Subcutaneous adipose tissue (tissue), 4 donors: Measurements from ENCODE around the gene DPP9. TPM values are rescaled to one million over a fixed set of nuclear protein-coding genes. Genes with fewer than 3 reads are reported as not detected.

Experiments
- total RNA-seq, 4 donors: library from RNA; depleted of rRNA; stranded (reverse); fragments of >200 nt; gene quantifications; one replicate each; pipeline ENCODE4 v1.1.0, GENCODE V29; 2016
- TF ChIP-seq, protein P1 (sequence below): fragments of 450-650 bp; IDR thresholded peaks from one replicate; pipeline ENCODE4 v1.5.1; 2016; ENCODE audit warnings: low read depth, mild to moderate bottlenecking, control low read depth, antibody characterized with exemption, moderate library complexity

The DPP9 gene
- total RNA-seq, 4 donors from 2014 or later: 31.1 to 109 (median 48.6) TPM

GRCh38 chr19:4703671-4704316 lies 19.8 kb downstream of the DPP9 start:
- TF ChIP-seq, protein P1, sequence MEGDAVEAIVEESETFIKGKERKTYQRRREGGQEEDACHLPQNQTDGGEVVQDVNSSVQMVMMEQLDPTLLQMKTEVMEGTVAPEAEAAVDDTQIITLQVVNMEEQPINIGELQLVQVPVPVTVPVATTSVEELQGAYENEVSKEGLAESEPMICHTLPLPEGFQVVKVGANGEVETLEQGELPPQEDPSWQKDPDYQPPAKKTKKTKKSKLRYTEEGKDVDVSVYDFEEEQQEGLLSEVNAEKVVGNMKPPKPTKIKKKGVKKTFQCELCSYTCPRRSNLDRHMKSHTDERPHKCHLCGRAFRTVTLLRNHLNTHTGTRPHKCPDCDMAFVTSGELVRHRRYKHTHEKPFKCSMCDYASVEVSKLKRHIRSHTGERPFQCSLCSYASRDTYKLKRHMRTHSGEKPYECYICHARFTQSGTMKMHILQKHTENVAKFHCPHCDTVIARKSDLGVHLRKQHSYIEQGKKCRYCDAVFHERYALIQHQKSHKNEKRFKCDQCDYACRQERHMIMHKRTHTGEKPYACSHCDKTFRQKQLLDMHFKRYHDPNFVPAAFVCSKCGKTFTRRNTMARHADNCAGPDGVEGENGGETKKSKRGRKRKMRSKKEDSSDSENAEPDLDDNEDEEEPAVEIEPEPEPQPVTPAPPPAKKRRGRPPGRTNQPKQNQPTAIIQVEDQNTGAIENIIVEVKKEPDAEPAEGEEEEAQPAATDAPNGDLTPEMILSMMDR: no peak

- TF ChIP-seq, protein P1: no peak
Observed at GRCh38 chr19:4702764-4703163, 20.9 kb downstream of the DPP9 start.

GRCh38 chr19:4701557-4701956 lies 22.1 kb downstream of the DPP9 start:
- TF ChIP-seq, protein P1: no peak

GRCh38 chr19:4700693-4700970 lies 23.0 kb downstream of the DPP9 start:
- TF ChIP-seq, protein P1: no peak

DNA sequence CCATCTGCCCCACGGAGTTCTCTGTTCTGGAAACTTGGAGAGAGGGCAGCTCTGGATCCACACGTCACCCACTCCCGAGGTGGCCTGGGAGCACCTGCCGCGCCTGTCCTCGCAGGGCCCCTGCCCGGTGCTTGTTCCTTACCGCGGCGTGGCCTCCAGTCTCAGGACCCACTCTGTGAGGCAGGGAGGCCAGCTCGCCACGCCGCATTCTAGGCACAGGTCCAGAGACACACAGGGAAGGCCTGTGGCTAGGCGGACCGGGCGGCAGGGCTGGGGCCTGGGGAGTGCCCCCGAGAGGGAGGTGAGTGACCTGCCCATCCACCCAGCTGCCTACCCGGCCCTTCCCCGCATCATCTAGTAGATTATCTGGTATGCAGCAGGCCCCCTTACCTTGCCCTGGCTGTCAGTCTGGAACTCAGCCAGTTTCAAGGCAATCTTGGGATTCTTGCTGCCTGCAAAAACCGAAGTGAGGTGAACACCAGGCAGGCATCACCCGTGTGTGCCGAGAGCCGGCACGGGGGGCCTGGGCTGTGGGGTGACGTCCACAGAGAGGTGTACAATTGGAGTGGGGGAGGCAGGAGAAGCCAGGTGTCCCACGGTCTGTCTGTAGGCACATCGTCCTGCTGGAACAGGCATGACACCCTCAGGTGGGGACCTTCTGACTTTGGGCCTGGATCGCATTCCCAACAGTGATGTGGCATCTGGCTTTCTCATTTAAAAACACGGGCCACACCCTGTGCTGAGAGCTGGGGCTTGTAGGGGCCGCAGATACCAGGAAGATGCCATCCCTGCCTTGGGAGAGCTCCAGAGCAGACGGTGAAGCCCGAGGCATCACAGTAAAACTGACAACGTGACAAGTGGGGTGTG lies 23.6 kb downstream of the DPP9 start:
- TF ChIP-seq, protein P1: no peak

GRCh38 chr19:4697304-4697703 lies 26.3 kb downstream of the DPP9 start:
- TF ChIP-seq, protein P1: no peak

DNA sequence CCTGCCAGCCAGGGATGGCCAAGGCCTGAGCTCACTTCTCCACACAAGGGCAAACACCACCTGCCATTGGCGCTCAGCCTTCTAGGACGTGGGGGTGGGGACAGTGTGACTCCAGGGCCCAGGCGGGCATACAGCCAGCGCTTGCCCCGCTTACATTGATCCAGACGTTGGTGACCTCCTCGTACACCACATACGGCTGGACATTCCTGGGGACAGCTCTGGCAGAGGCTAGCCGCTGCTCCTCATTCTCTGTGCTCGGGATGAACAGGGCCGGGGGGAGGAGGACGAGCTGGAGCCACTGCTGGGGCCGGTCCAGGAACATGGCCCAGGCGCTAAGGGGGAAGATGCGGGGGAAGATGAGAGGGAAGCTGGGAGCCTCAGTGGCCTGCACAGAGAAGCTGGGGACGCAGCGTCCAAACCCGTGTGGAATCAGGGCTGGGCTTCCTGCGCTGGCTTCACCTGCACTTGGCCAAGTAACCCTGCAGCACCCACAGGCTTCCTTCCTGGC lies 28.4 kb downstream of the DPP9 start:
- TF ChIP-seq, protein P1: no peak
